K562 (cell line): ENCODE results near the gene TM7SF2. TPM values are rescaled to one million over a fixed set of nuclear protein-coding genes. Genes with fewer than 3 reads are reported as not detected.

Experiments
- ATF2 ChIP-seq: sonication (generic); formaldehyde crosslinking; IDR thresholded peaks from 2 replicates; pipeline ENCODE4 v1.8.1; 2022; ENCODE audit warnings: missing genetic modification reagents
- CREBBP ChIP-seq: IDR thresholded peaks from one replicate; pipeline ENCODE4 v1.6.1; 2012; ENCODE audit warnings: low read depth, mild to moderate bottlenecking, control low read depth, inconsistent platforms, low read length
- E4F1 ChIP-seq: fragments of 250-450 bp; sonication (Bioruptor Pico); IDR thresholded peaks from 2 replicates; pipeline ENCODE4 v1.5.0; 2021; ENCODE audit warnings: mild to moderate bottlenecking, borderline replicate concordance
- FOXO4 ChIP-seq: fragments of 450-650 bp; formaldehyde crosslinking; IDR thresholded peaks from 2 replicates; pipeline ENCODE4 v1.4.0; 2020; ENCODE audit warnings: mild to moderate bottlenecking, moderate library complexity
- KLF13 ChIP-seq: fragments of 450-650 bp; IDR thresholded peaks from 2 replicates; pipeline ENCODE4 v1.6.1; 2016; ENCODE audit warnings: missing genetic modification characterization, low read depth, mild to moderate bottlenecking, missing compliant biosample characterization, moderate library complexity, borderline replicate concordance
- MITF ChIP-seq: IDR thresholded peaks from 2 replicates; pipeline ENCODE4 v1.6.1; 2014; ENCODE audit warnings: antibody characterized with exemption
- MYBL2 ChIP-seq, 2 experiments: fragments of 450-650 bp in 1 of 2; sonication (generic) in 1 of 2; formaldehyde crosslinking in 1 of 2; IDR thresholded peaks; 2 replicates each; pipeline versions ENCODE4 v1.6.1 to v1.8.1; 2017 to 2022; ENCODE audit warnings: borderline replicate concordance in 1 of 2, inconsistent platforms in 1 of 2, low read depth in 1 of 2, mild to moderate bottlenecking in 1 of 2, missing genetic modification reagents in 1 of 2, moderate library complexity in 1 of 2
- ZNF507 ChIP-seq: conservative IDR thresholded peaks from 2 replicates; pipeline ENCODE4 v1.6.1; 2017; ENCODE audit warnings: missing genetic modification characterization, missing compliant biosample characterization
- ZNF512 ChIP-seq: IDR thresholded peaks from 2 replicates; pipeline ENCODE4 v1.6.1; 2016; ENCODE audit warnings: missing genetic modification characterization, missing compliant biosample characterization
- ZNF609 ChIP-seq: sonication (generic); formaldehyde crosslinking; IDR thresholded peaks from 2 replicates; pipeline ENCODE4 v1.8.1; 2023; ENCODE audit warnings: missing genetic modification reagents, mild to moderate bottlenecking, borderline replicate concordance
- polyA plus RNA-seq, 8 experiments: library from polyadenylated mRNA; depleted of rRNA in 4 of 8; stranded (reverse) in 5 of 8; unstranded in 3 of 8; fragments of >200 nt; fragmentation: Nextera tagmentation in 2 of 8; fragmentation: Illumina TruSeq in 1 of 8; extraction: Ambion mirVana in 2 of 8; extraction: Trizol in 1 of 8; gene quantifications; 2 replicates each; pipeline versions ENCODE4 v1.2.1 to v1.2.3, GENCODE V29; 2011 to 2014; ENCODE audit warnings: inconsistent platforms in 1 of 8, missing spikeins in 1 of 8
- total RNA-seq, 7 experiments: library from RNA; depleted of rRNA in 6 of 7; stranded (reverse); fragments of >200 nt in 6 of 7; fragmentation: Illumina TruSeq in 2 of 7; extraction: Trizol in 2 of 7; gene quantifications; 2 replicates each; pipeline versions ENCODE4 v1.2.1 to v1.2.3, GENCODE V29; 2011 to 2021; ENCODE audit warnings: low replicate concordance in 1 of 7

TM7SF2 gene
- total and polyA plus RNA-seq, 9 of the 15 experiments (the other 6 are each of a cell fraction or from before 2014, with no cell fraction given): 1.2 to 22.0 (median 14.3) TPM

GRCh38 chr11:65121865-65122696 is 10.4 kb downstream of the TM7SF2 start, which contains the start of the genes FAU and MRPL49 (continued):
- peak; percentile 97; the same call in 1 of the 2 replicates for TF ChIP-seq ZNF609 (CRISPR knock-in tag)
- TF ChIP-seq CREBBP: no peak
- no peak for TF ChIP-seq E4F1
- no peak for TF ChIP-seq MITF
- TF ChIP-seq ATF2 (CRISPR knock-in tag): no peak
- TF ChIP-seq ZNF512 (tag): no peak
- no peak for TF ChIP-seq ZNF507 (tag)
- TF ChIP-seq FOXO4 (CRISPR knock-in tag): no peak
- no peak for TF ChIP-seq MYBL2 (IDR thresholded peaks at IDR 0.05; ENCODE audit: low read depth)
- TF ChIP-seq MYBL2 (CRISPR knock-in tag; IDR thresholded peaks at IDR 0.05; ENCODE audit: borderline replicate concordance): no peak
- TF ChIP-seq KLF13 (tag): no peak
